ENCODE measurements around the gene WFDC10B. TPM values are rescaled to one million over a fixed set of nuclear protein-coding genes. Genes with fewer than 3 reads are reported as not detected.
"Not testable (repeated sequence)": the region's sequence is repeated elsewhere in the genome, so short reads cannot be mapped to it uniquely, and the experiment has no call there.

Gene WFDC10B
- total RNA-seq, 1 donor from 2014 or later: not detected

DNA sequence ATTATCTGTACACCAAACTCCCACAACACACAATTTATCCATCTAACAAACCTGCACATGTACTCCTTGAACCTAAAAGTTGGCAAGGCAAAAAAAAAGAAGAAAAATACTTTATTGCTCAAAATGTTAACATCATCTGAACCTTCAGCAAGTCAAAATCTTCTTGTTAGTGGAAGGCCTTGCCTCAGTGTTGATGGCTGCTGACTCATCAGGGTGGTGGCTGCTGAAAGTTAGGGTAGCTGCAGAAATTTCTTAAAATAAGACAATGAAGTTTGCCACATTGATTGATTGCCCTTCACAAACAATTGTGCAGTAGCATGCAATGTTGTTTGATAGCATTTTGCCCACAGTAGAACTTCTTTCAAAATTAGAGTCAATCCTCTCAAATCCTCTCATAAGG, 32.1 kb downstream of the WFDC10B start:
- H3K27me3 Mint-ChIP-seq (ENCODE audit: low read depth): peaks cover 40% of the 10 kb centered on the region
- H3K9me3 Mint-ChIP-seq: peaks cover 15% of the 10 kb centered on the region
- no peak overlapping the region for H3K27ac Mint-ChIP-seq (ENCODE audit: unreplicated experiment)
- peaks cover 2% of the 10 kb centered on the region for H3K36me3 Mint-ChIP-seq (ENCODE audit: low read depth)
- H3K4me1 Mint-ChIP-seq: no peaks in the 10 kb centered on the region
- TF ChIP-seq, protein P1, sequence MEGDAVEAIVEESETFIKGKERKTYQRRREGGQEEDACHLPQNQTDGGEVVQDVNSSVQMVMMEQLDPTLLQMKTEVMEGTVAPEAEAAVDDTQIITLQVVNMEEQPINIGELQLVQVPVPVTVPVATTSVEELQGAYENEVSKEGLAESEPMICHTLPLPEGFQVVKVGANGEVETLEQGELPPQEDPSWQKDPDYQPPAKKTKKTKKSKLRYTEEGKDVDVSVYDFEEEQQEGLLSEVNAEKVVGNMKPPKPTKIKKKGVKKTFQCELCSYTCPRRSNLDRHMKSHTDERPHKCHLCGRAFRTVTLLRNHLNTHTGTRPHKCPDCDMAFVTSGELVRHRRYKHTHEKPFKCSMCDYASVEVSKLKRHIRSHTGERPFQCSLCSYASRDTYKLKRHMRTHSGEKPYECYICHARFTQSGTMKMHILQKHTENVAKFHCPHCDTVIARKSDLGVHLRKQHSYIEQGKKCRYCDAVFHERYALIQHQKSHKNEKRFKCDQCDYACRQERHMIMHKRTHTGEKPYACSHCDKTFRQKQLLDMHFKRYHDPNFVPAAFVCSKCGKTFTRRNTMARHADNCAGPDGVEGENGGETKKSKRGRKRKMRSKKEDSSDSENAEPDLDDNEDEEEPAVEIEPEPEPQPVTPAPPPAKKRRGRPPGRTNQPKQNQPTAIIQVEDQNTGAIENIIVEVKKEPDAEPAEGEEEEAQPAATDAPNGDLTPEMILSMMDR (conservative IDR thresholded peaks at IDR 0.05): no peak
- H3K4me3 Mint-ChIP-seq: no peak overlapping the region
- DNase-seq (ENCODE audit: low read depth, low spot score): no peak

DNA sequence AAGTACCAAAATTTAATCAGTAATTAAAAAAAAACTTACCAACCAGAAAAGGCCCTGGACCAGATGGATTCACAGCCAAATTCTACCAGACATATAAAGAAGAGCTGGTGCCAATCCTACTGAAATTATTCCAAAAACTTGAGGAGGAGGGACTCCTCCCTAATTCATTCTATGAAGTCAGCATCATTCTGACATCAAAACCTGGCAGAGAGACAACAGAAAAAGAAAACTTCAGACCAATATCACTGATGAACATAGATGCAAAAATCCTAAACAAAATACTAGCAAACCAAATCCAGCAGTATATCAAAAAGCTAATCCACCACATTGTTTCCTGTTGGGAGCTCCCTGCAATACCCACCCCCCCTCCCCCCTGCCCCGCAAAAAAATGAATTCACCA, 34.7 kb downstream of the WFDC10B start, which contains the start of gene WFDC11:
WFDC11 (minus strand) TSS at position 101 of the 400 bp plus-strand sequence. CDS start 19,639 bp downstream, outside the sequence.
- no peaks in the 10 kb centered on the region for H3K4me1 Mint-ChIP-seq
- TF ChIP-seq, protein P1 (conservative IDR thresholded peaks at IDR 0.05): no peak
- no peak within 1 kb of the TSS for H3K4me3 Mint-ChIP-seq
- H3K27me3 Mint-ChIP-seq (ENCODE audit: low read depth): peaks cover 29% of the 10 kb centered on the region
- peaks cover 2% of the 10 kb centered on the region for H3K36me3 Mint-ChIP-seq (ENCODE audit: low read depth)
- no peak within 1 kb of the TSS for H3K27ac Mint-ChIP-seq (ENCODE audit: unreplicated experiment)
- H3K9me3 Mint-ChIP-seq: peaks cover 10% of the 10 kb centered on the region
- no peak for DNase-seq (ENCODE audit: low read depth, low spot score)

DNA sequence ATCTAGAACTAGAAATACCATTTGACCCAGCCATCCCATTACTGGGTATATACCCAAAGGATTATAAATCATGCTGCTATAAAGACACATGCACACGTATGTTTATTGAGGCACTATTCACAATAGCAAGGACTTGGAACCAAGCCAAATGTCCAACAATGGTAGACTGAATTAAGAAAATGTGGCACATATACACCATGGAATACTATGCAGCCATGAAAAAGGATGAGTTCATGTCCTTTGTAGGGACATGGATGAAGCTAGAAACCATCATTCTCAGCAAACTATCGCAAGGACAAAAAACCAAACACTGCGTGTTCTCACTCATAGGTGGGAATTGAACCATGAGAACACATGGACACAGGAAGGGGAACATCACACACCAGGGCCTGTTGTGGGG, 47.8 kb downstream of the WFDC10B start:
- not testable (repeated sequence) for DNase-seq (ENCODE audit: low read depth, low spot score); H3K36me3 Mint-ChIP-seq (ENCODE audit: low read depth); H3K9me3 Mint-ChIP-seq; H3K4me3 Mint-ChIP-seq; H3K27ac Mint-ChIP-seq (ENCODE audit: unreplicated experiment); H3K4me1 Mint-ChIP-seq
- H3K27me3 Mint-ChIP-seq (ENCODE audit: low read depth): peaks cover 30% of the 10 kb centered on the region

DNA sequence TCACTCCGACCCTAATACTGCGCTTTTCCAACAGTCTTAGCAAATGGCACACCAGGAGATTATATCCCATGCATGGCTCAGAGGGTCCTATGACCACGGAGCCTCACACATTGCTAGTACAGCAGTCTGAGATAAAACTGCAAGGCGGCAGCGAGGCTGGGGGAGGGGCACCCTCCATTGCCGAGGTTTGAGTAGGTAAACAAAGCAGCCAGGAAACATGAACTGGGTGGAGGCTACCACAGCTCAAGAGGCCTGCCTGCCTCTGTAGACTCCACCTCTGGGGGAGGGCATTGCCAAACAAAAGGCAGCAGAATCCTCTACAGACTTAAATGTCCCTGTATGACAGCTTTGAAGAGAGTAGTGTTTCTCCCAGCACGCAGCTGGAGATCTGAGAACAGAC, 53.1 kb downstream of the WFDC10B start:
- not testable (repeated sequence) for H3K9me3 Mint-ChIP-seq; H3K4me1 Mint-ChIP-seq; H3K36me3 Mint-ChIP-seq (ENCODE audit: low read depth); DNase-seq (ENCODE audit: low read depth, low spot score); H3K27ac Mint-ChIP-seq (ENCODE audit: unreplicated experiment); H3K4me3 Mint-ChIP-seq
- peaks cover 25% of the 10 kb centered on the region for H3K27me3 Mint-ChIP-seq (ENCODE audit: low read depth)

DNA sequence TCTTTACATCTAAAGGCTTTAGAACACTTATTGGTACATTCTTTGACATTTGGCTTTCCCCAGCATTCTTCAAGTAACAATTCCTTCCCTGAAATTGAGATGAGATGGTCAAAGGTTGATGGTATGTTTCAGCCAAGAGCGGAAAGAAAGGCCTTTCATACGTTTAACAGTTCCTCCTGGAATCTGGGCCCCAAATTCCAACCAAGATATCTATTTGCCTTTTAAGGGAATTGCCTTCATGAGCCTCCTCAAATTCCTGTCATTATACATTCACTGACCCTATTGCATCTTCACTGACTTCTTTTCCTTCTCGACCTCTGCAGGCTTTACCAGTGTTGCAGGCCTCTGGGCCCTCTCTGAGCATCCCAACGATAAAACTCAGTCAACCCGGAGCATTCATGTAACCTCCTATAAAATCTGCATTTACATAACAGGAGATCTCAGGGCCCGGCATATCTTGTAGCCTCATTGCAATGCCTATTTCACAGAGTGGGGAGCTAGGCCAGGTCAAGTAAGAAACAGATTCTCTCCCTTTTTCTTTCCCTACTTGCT, 55.4 kb downstream of the WFDC10B start:
- H3K4me3 Mint-ChIP-seq: no peak overlapping the region
- peaks cover 3% of the 10 kb centered on the region for H3K36me3 Mint-ChIP-seq (ENCODE audit: low read depth)
- TF ChIP-seq, protein P1 (conservative IDR thresholded peaks at IDR 0.05): no peak
- peaks cover 9% of the 10 kb centered on the region for H3K27me3 Mint-ChIP-seq (ENCODE audit: low read depth)
- no peaks in the 10 kb centered on the region for H3K4me1 Mint-ChIP-seq
- H3K9me3 Mint-ChIP-seq: peaks cover 3% of the 10 kb centered on the region
- H3K27ac Mint-ChIP-seq (ENCODE audit: unreplicated experiment): no peak overlapping the region
- no peak for DNase-seq (ENCODE audit: low read depth, low spot score)

DNA sequence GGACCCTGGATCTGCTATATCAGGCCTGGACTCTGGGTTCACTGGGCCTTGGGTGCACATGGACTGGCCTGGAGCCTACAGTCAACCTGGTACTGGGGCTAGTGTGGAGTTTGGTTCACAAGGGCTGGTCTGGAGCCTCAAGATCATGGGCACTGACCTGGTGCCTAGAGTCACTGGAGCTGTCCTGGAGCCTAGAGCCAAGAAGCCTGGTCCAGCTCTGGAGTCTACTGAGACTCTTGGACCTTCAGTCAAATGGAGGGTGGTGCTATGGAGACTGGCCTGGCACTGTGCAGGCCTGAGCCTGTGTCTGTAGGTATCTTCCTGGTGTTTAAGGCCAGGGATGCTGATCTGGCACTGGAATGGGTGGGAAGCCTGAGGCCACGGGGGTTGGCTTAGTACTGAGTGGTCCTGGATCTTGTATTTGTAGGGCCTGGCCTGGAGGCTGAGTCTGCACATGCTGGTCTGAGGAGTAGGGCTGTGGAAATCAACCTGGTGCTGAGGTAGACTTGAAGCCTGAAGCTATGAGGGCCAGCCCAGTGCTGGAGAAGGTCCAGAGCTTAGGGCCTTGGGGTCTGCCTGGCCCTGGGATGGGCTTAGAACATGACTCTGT, 57.3 kb downstream of the WFDC10B start:
- TF ChIP-seq, protein P1 (conservative IDR thresholded peaks at IDR 0.05): no peak

More for the DNA sequence above, 57.3 kb downstream of the WFDC10B start:
- peaks cover 4% of the 10 kb centered on the region for H3K27me3 Mint-ChIP-seq (ENCODE audit: low read depth)
- H3K4me3 Mint-ChIP-seq: no peak overlapping the region
- no peaks in the 10 kb centered on the region for H3K9me3 Mint-ChIP-seq
- no peak for DNase-seq (ENCODE audit: low read depth, low spot score)
- H3K27ac Mint-ChIP-seq (ENCODE audit: unreplicated experiment): no peak overlapping the region
- H3K36me3 Mint-ChIP-seq (ENCODE audit: low read depth): peaks cover 3% of the 10 kb centered on the region
- no peaks in the 10 kb centered on the region for H3K4me1 Mint-ChIP-seq
